Prostate gland (tissue), 2 donors: ENCODE data around the gene RMDN2. TPM values are rescaled to one million over a fixed set of nuclear protein-coding genes. Genes with fewer than 3 reads are reported as not detected.

Experiments used
- DNase-seq: peaks from one replicate; pipeline ENCODE4 v3.0.0-alpha.2; 2019; ENCODE audit warnings: low spot score
- H3K27ac ChIP-seq, 2 donors: fragments of 200-600 bp; sonication (generic); 2 replicates each; pipeline ENCODE4 v1.5.1; 2017 to 2019
- H3K27me3 ChIP-seq: fragments of 200-600 bp; sonication (generic); replicated peaks from 2 replicates; pipeline ENCODE4 v1.5.1; 2019; ENCODE audit not compliant: insufficient read depth
- H3K36me3 ChIP-seq, 2 donors: fragments of 200-600 bp; sonication (generic); 1 replicate in 1 of 2; 2 replicates in 1 of 2; pipeline versions ENCODE4 v1.5.1 to v1.8.1; 2017 to 2019
- H3K4me1 ChIP-seq: fragments of 200-600 bp; sonication (generic); replicated peaks from 2 replicates; pipeline ENCODE4 v1.5.1; 2019
- H3K4me3 ChIP-seq, 2 donors: fragments of 200-600 bp; sonication (generic); 2 replicates each; pipeline ENCODE4 v1.5.1; 2017 to 2019
- H3K9me3 ChIP-seq: fragments of 200-600 bp; sonication (generic); 2 replicates; pipeline ENCODE4 v1.5.1; 2017
- POLR2A ChIP-seq: fragments of 450-650 bp; IDR thresholded peaks from one replicate; pipeline ENCODE4 v1.6.1; 2016; ENCODE audit warnings: antibody characterized with exemption, mild to moderate bottlenecking
- POLR2AphosphoS5 ChIP-seq: sonication (generic); formaldehyde crosslinking; IDR thresholded peaks from one replicate; pipeline ENCODE4 v1.6.1; 2017; ENCODE audit warnings: antibody characterized with exemption
- WGBS: methylation state at CpG from one replicate; pipeline ENCODE4 v1.1.5; 2018; 5-methylcytosine and 5-hydroxymethylcytosine counted together
- intact Hi-C: fragments of 100-400 bp; cut with DNase I; formaldehyde crosslinking; loops from one replicate; pipeline ENCODE4 v1.14.2; 2022
- total RNA-seq, 2 donors: library from RNA; depleted of rRNA; stranded (reverse); fragments of >200 nt; gene quantifications; one replicate each; pipeline ENCODE4 v1.1.0, GENCODE V29; 2016
- TF ChIP-seq, protein P1 (sequence below), 4 experiments: fragments of 200-600 bp in 2 of 4; fragments of 450-650 bp in 2 of 4; sonication (generic) in 2 of 4; IDR thresholded peaks; 1 replicate in 3 of 4; 2 replicates in 1 of 4; pipeline ENCODE4 v1.5.1; 2016 to 2019; ENCODE audit warnings: antibody characterized with exemption in 4 of 4, mild to moderate bottlenecking in 2 of 4, moderate library complexity in 2 of 4

The RMDN2 gene
- total RNA-seq, 2 donors from 2014 or later: 9.0 to 9.2 TPM

DNA sequence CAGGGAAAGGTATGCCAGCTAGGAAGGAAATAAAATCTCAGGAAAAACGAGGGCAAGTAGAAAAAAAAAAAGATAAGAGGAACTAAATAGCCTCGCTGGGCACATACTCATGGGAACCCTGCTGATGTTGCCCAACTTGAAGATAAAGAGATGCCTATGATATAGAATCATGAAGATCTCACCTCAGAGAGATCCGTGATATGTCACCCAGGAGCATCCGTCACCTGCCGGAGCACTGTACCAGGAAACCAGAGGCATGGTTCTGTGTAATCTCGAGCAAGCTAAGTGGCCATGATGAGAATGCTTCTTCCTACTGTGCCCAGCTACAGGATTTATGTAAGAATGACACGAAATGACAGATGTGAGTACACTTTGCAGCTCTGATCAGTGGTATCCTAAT, 110.9 kb downstream of the RMDN2 start:
- peak overlapping the region in 1 of 2 donors; percentile 13 for H3K27ac ChIP-seq
- intact Hi-C loops: loop anchor here (5.0 kb wide), 1 partner anchor 41 kb away; the partner anchor contains the start of gene CYP1B1
- 87% methylated on average over 7 of the region's 7 CpGs for WGBS
- H3K4me1 ChIP-seq: no peaks in the 10 kb centered on the region
- H3K36me3 ChIP-seq: no peaks in the 10 kb centered on the region
- TF ChIP-seq, protein P1, sequence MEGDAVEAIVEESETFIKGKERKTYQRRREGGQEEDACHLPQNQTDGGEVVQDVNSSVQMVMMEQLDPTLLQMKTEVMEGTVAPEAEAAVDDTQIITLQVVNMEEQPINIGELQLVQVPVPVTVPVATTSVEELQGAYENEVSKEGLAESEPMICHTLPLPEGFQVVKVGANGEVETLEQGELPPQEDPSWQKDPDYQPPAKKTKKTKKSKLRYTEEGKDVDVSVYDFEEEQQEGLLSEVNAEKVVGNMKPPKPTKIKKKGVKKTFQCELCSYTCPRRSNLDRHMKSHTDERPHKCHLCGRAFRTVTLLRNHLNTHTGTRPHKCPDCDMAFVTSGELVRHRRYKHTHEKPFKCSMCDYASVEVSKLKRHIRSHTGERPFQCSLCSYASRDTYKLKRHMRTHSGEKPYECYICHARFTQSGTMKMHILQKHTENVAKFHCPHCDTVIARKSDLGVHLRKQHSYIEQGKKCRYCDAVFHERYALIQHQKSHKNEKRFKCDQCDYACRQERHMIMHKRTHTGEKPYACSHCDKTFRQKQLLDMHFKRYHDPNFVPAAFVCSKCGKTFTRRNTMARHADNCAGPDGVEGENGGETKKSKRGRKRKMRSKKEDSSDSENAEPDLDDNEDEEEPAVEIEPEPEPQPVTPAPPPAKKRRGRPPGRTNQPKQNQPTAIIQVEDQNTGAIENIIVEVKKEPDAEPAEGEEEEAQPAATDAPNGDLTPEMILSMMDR (IDR thresholded peaks at IDR 0.05): no peak
- TF ChIP-seq POLR2A (no peak), POLR2AphosphoS5 (no peak)
- H3K4me3 ChIP-seq: no peak overlapping the region
- no peaks in the 10 kb centered on the region for H3K9me3 ChIP-seq
- no peak for DNase-seq
- no peaks in the 10 kb centered on the region for H3K27me3 ChIP-seq

DNA sequence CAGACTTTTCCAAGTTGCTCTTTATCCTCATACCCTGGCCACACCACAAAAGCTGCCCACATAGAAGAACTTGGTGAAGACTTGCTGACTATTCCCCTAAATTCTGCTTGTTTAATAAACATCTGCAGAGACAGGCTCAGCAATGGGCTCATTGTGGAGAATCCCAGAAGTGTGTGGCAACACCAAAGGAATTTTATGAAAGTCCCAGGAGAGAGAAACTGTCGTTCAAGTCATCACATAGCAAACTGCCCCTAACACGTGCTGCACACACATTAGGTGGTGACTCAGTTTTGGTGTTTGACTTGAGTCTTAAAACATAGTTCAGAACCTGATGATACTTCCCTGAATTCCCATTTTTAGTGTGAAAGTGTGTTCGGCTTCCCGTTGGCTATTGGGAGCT, 112.2 kb downstream of the RMDN2 start:
- DNase-seq: no peak
- H3K4me1 ChIP-seq: no peaks in the 10 kb centered on the region
- intact Hi-C loops: loop anchor here (5.0 kb wide), 1 partner anchor 40 kb away; the partner anchor contains the start of gene CYP1B1
- peak overlapping the region; percentile 61 to 65 for H3K27ac ChIP-seq
- no peak for TF ChIP-seq POLR2AphosphoS5
- TF ChIP-seq, protein P1 (IDR thresholded peaks at IDR 0.05): no peak
- no peak for TF ChIP-seq POLR2A
- no peaks in the 10 kb centered on the region for H3K36me3 ChIP-seq
- H3K27me3 ChIP-seq: no peaks in the 10 kb centered on the region
- no peak overlapping the region for H3K4me3 ChIP-seq
- 85% methylated on average over 4 of the region's 4 CpGs for WGBS
- no peaks in the 10 kb centered on the region for H3K9me3 ChIP-seq

DNA sequence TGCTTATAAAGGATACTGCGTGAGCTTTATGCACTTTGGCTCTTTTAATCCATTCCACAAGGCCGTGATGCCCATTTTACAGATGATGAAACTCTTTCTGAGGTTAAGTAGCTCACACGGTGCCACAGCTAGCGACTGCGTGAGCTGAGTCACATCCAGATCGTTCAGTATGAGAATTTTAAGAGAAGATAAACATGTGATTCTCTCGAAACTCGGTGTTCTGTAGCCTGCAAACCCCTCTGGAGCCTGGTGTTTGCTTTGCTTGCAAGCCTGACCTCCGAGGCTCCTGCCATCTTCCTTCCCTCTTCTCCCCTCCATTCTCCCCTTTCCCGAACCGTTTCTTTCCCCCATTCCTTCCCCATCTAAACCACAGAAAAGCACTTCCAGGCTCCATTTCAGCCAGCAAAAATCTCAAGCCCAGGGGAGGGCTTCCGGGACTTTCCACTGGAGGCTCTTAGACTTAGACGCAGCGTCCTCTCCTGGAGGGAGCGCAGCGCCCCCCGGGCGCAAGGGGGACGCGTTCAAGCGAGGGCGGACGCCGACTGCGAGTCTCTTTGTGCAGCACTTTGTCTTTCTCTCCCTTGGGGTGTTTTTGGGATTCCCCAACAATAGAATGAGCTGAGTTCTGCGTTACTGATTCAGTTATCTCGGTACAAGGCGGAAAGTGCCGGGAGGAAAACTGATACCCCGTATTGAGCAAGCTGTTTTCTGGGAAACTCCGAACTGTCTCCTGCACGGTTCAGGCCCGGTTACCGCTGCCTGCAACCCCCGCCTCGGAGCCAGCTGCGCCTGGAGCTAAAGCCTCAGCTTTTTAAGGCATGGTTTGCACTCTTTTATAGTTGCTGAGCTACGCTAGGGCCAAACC, 112.9 kb downstream of the RMDN2 start:
- TF ChIP-seq POLR2A (no peak), POLR2AphosphoS5 (no peak)
- TF ChIP-seq, protein P1 (IDR thresholded peaks at IDR 0.05): peak in 3 of 4 experiments; percentile 13 to 33 (median 23)
- H3K4me3 ChIP-seq: peak overlapping the region in 1 of 2 donors; percentile 8
- intact Hi-C loops: loop anchor here (5.0 kb wide), 1 partner anchor 39 kb away; the partner anchor contains the start of gene CYP1B1
- H3K4me1 ChIP-seq: no peaks in the 10 kb centered on the region
- WGBS: 25% methylated on average over 38 of the region's 38 CpGs
- no peaks in the 10 kb centered on the region for H3K9me3 ChIP-seq
- no peaks in the 10 kb centered on the region for H3K27me3 ChIP-seq
- DNase-seq: peak; percentile 14
- H3K27ac ChIP-seq: peak overlapping the region; percentile 61 to 65
- H3K36me3 ChIP-seq: no peaks in the 10 kb centered on the region

DNA sequence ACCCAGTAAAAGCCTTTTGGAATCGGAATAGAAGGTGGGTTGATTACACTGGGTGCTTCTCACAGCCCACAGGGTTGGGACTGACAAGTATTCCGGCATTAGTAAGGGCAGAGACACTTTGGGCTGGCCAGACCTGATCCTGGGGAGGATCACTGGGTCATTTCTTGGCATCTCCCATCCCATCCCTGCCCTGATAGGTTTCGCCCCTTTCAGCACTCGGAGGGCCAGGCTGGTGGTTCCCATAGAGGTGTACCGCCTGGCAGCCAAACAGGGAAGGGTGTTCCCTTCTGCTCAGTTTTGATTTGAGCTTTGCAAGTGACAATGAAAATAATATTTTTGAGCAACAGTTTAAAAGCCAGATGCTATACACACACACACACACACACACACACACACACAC, 113.6 kb downstream of the RMDN2 start:
- intact Hi-C loops: loop anchor here (5.0 kb wide), 1 partner anchor 39 kb away; the partner anchor contains the start of gene CYP1B1
- H3K27ac ChIP-seq: peak overlapping the region; percentile 61 to 65
- H3K9me3 ChIP-seq: no peaks in the 10 kb centered on the region
- 55% methylated on average over 5 of the region's 5 CpGs for WGBS
- no peaks in the 10 kb centered on the region for H3K27me3 ChIP-seq
- no peaks in the 10 kb centered on the region for H3K36me3 ChIP-seq
- TF ChIP-seq POLR2AphosphoS5: no peak
- no peak for TF ChIP-seq POLR2A
- TF ChIP-seq, protein P1 (IDR thresholded peaks at IDR 0.05): no peak
- no peak for DNase-seq
- no peaks in the 10 kb centered on the region for H3K4me1 ChIP-seq
- H3K4me3 ChIP-seq: no peak overlapping the region
